Uterus (tissue), 2 donors: Measurements from ENCODE around the gene PLSCR2.

Source experiments
- POLR2A ChIP-seq, 2 donors: fragments of 450-650 bp; IDR thresholded peaks; one replicate each; pipeline ENCODE4 v1.6.1; 2016; ENCODE audit warnings: antibody characterized with exemption in 2 of 2, mild to moderate bottlenecking in 1 of 2, moderate library complexity in 1 of 2
- TF ChIP-seq, protein P1 (sequence below), 4 experiments: fragments of 200-600 bp in 2 of 4; fragments of 450-650 bp in 2 of 4; sonication (generic) in 2 of 4; IDR thresholded peaks; one replicate each; pipeline ENCODE4 v1.5.1; 2016 to 2019; ENCODE audit warnings: antibody characterized with exemption in 4 of 4, mild to moderate bottlenecking in 2 of 4, moderate library complexity in 1 of 4

DNA sequence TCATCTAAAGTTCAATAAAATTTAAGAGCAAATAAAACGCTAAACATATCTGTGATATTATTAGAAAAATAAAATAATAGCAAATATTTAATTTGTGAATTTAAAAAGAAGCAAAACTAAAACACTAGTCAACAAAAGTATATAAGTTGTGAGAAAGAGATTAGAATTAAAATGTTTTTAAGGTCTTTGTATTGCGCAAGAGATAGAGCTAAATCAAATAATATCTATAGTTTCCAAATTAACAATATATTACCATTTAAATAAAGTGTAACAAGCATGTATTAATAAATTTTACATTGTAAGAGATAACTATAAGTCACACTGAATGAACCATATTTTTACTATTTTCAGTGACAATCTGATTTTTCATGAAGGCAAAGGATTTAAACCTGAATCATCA is 74.2 kb downstream of the PLSCR2 start:
- TF ChIP-seq, protein P1, sequence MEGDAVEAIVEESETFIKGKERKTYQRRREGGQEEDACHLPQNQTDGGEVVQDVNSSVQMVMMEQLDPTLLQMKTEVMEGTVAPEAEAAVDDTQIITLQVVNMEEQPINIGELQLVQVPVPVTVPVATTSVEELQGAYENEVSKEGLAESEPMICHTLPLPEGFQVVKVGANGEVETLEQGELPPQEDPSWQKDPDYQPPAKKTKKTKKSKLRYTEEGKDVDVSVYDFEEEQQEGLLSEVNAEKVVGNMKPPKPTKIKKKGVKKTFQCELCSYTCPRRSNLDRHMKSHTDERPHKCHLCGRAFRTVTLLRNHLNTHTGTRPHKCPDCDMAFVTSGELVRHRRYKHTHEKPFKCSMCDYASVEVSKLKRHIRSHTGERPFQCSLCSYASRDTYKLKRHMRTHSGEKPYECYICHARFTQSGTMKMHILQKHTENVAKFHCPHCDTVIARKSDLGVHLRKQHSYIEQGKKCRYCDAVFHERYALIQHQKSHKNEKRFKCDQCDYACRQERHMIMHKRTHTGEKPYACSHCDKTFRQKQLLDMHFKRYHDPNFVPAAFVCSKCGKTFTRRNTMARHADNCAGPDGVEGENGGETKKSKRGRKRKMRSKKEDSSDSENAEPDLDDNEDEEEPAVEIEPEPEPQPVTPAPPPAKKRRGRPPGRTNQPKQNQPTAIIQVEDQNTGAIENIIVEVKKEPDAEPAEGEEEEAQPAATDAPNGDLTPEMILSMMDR (IDR thresholded peaks at IDR 0.05), result no peak
- TF ChIP-seq POLR2A (IDR thresholded peaks at IDR 0.05), result no peak
